ENCODE results near the gene DNAJC5G.

GRCh38 chr2:27270670-27271069, 4.6 kb upstream of the DNAJC5G start:
- no peak for TF ChIP-seq POLR2AphosphoS5 (IDR thresholded peaks at IDR 0.05; ENCODE audit: low read depth, low read length)
- TF ChIP-seq TAF1 (IDR thresholded peaks at IDR 0.05; ENCODE audit: borderline replicate concordance, low read depth, low read length): no peak
- no peak for TF ChIP-seq POLR2A (IDR thresholded peaks at IDR 0.05; ENCODE audit: low read depth, low read length)

Measured in GM12892 (cell line).